Measurements from ENCODE around the gene ROBO1.

The ROBO1 gene

DNA sequence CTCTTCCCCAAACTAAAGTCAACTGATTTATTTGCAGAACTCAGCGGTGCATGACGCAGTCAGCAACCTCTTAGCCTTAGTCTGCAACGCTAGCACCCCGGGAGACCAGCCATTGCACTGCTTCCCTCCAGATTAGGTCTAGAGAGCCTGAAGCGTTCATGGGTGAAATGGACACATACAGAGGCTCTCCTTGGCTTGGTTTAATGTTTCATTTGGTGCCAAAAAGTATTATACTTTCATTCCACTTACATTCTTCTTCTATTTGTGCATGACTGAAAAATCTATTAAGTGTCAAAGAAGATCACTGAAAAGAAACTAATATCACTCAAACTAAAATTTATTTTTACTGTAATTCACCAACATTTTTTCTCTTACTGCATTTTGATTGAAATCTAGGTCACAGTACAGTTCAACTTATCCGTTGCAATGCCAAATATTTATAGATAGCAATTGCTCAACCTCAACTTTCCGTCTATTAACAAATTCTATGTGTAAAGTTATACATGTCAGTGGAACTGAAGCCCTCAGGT, 116.2 kb downstream of the ROBO1 start:
- Histone ChIP-seq H3K27me3 (no peaks in the 10 kb centered on the region), H3K27ac (no peak overlapping the region), H3K36me3 (no peaks in the 10 kb centered on the region), H3K4me3 (ENCODE audit: low read depth in 1 of 2, low read length in 1 of 2) (no peak overlapping the region), H3K4me1 (ENCODE audit: control insufficient read depth in 1 of 2, insufficient read depth in 1 of 2, low read depth in 1 of 2, low read length in 1 of 2) (no peaks in the 10 kb centered on the region), H3K9me3 (no peaks in the 10 kb centered on the region)
- TF ChIP-seq, protein P1, sequence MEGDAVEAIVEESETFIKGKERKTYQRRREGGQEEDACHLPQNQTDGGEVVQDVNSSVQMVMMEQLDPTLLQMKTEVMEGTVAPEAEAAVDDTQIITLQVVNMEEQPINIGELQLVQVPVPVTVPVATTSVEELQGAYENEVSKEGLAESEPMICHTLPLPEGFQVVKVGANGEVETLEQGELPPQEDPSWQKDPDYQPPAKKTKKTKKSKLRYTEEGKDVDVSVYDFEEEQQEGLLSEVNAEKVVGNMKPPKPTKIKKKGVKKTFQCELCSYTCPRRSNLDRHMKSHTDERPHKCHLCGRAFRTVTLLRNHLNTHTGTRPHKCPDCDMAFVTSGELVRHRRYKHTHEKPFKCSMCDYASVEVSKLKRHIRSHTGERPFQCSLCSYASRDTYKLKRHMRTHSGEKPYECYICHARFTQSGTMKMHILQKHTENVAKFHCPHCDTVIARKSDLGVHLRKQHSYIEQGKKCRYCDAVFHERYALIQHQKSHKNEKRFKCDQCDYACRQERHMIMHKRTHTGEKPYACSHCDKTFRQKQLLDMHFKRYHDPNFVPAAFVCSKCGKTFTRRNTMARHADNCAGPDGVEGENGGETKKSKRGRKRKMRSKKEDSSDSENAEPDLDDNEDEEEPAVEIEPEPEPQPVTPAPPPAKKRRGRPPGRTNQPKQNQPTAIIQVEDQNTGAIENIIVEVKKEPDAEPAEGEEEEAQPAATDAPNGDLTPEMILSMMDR (IDR thresholded peaks at IDR 0.05): no peak

DNA sequence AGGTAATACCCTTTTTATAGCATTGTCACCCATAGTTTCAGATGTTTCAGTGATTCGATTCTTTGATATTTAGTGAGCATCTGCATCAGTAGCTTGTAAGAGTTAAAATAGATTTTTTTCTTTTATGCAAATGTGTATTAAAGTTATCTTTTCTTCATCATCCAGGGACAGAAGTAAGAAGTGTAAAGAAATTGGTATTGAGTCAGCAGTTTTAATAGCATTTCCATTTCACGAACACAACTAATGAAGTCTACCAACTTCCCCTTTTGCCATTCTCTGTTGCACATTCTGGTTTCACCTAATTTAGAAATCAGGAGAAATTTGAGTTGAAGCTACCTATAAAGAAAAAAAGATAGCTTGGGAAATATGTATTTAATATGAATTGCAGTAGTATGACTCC, 127.9 kb downstream of the ROBO1 start:
- Histone ChIP-seq H3K27me3 (no peaks in the 10 kb centered on the region), H3K9me3 (no peaks in the 10 kb centered on the region), H3K36me3 (no peaks in the 10 kb centered on the region), H3K4me3 (ENCODE audit: low read depth in 1 of 2, low read length in 1 of 2) (no peak overlapping the region), H3K27ac (no peak overlapping the region), H3K4me1 (ENCODE audit: control insufficient read depth in 1 of 2, insufficient read depth in 1 of 2, low read depth in 1 of 2, low read length in 1 of 2) (no peaks in the 10 kb centered on the region)
- TF ChIP-seq, protein P1 (IDR thresholded peaks at IDR 0.05): no peak

DNA sequence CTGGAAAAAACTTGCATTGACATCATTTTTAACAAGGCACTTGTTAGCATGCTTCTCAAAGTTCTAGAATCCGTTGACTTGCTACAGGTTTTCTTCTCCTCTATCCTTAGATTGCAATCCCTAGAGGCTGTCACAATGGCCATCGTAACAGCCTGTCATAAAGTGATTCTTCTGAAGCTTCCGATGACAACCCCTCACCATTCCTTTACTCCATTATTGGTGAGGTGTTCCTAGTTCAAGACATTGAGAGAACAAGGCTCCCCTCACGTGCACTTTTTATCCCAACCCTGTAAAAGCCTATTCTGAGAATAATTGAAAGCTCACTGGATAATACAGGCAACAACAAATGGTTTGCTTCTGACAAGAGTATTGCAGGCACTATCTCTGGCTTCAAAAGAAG, 131.4 kb downstream of the ROBO1 start:
- TF ChIP-seq, protein P1 (IDR thresholded peaks at IDR 0.05): no peak
- no peak overlapping the region for H3K4me3 ChIP-seq (ENCODE audit: low read depth in 1 of 2, low read length in 1 of 2)
- H3K9me3 ChIP-seq: no peaks in the 10 kb centered on the region
- no peaks in the 10 kb centered on the region for H3K4me1 ChIP-seq (ENCODE audit: control insufficient read depth in 1 of 2, insufficient read depth in 1 of 2, low read depth in 1 of 2, low read length in 1 of 2)
- H3K27ac ChIP-seq: no peak overlapping the region
- no peaks in the 10 kb centered on the region for H3K27me3 ChIP-seq
- H3K36me3 ChIP-seq: no peaks in the 10 kb centered on the region

DNA sequence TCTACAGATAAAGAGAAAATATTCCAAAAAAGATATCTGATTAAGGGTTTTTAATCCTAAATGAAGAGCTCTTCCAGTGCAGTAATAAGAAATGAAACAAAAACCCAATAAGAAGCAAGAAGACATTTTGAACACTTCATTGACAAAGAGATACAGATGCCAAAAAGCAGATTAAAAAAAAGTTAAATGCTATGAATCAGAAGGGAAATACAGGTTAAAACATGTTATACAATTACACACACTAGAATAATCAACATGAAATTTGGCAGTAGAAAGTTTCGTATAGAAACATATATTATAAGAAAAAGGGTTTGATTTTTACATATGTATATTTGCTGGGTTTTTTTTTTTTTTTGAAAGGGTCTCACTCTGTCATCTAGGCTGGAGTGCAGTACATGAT, 135.0 kb downstream of the ROBO1 start:
- H3K27ac ChIP-seq: no peak overlapping the region
- no peaks in the 10 kb centered on the region for H3K4me1 ChIP-seq (ENCODE audit: control insufficient read depth in 1 of 2, insufficient read depth in 1 of 2, low read depth in 1 of 2, low read length in 1 of 2)
- H3K27me3 ChIP-seq: no peaks in the 10 kb centered on the region
- H3K9me3 ChIP-seq: no peaks in the 10 kb centered on the region
- H3K36me3 ChIP-seq: no peaks in the 10 kb centered on the region
- H3K4me3 ChIP-seq (ENCODE audit: low read depth in 1 of 2, low read length in 1 of 2): no peak overlapping the region
- TF ChIP-seq, protein P1 (IDR thresholded peaks at IDR 0.05): no peak

DNA sequence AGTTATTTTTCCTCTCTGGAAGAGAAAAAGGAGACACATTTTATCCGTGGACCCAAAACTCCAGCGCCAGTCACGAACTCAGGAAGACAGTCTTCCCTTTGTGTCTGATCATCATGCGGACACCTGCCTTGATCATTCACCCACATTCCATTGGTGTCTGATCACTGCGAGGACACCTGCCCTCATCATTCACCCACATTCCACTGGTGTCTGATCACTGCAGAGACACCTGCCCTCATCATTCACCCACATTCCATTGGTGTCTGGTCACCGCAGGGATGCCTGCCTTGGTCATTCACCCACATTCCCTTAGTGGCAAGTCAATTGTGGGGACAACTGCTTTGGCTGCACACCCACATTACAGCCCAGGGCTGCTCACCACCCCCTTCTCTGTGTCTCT, 148.9 kb downstream of the ROBO1 start:
- TF ChIP-seq, protein P1 (IDR thresholded peaks at IDR 0.05): no peak
- H3K9me3 ChIP-seq: no peaks in the 10 kb centered on the region
- no peaks in the 10 kb centered on the region for H3K27me3 ChIP-seq
- no peaks in the 10 kb centered on the region for H3K36me3 ChIP-seq
- H3K4me3 ChIP-seq (ENCODE audit: low read depth in 1 of 2, low read length in 1 of 2): no peak overlapping the region
- no peak overlapping the region for H3K27ac ChIP-seq
- H3K4me1 ChIP-seq (ENCODE audit: control insufficient read depth in 1 of 2, insufficient read depth in 1 of 2, low read depth in 1 of 2, low read length in 1 of 2): no peaks in the 10 kb centered on the region

DNA sequence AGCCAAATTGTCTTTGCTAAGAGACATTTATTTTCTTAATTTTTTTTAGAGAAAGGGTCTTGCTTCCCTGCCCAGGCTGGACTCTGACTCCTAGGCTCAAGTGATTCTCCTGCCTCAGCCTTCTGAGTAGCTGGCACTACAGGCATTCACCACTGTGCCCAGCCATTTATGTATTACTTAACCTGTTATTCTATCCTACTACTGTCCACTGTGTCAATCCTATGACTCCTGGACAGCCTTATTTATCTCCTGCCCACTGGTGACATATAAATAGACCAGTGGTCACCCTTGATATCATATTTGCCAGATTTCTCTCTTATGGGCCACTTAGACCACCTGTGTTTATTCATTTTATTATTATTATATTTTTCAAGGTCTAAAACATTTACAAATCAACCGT, 161.4 kb downstream of the ROBO1 start:
- TF ChIP-seq, protein P1 (IDR thresholded peaks at IDR 0.05): no peak
- H3K27me3 ChIP-seq: no peaks in the 10 kb centered on the region
- H3K4me1 ChIP-seq (ENCODE audit: control insufficient read depth in 1 of 2, insufficient read depth in 1 of 2, low read depth in 1 of 2, low read length in 1 of 2): no peaks in the 10 kb centered on the region
- no peaks in the 10 kb centered on the region for H3K9me3 ChIP-seq
- H3K4me3 ChIP-seq (ENCODE audit: low read depth in 1 of 2, low read length in 1 of 2): no peak overlapping the region
- no peaks in the 10 kb centered on the region for H3K36me3 ChIP-seq
- H3K27ac ChIP-seq: no peak overlapping the region
